Measurements from ENCODE around the gene TEKT3. TPM values are rescaled to one million over a fixed set of nuclear protein-coding genes. Genes with fewer than 3 reads are reported as not detected.

TEKT3 gene
- total and polyA plus RNA-seq, 9 of the 15 experiments (the other 6 are each of a cell fraction or from before 2014, with no cell fraction given): not detected

DNA sequence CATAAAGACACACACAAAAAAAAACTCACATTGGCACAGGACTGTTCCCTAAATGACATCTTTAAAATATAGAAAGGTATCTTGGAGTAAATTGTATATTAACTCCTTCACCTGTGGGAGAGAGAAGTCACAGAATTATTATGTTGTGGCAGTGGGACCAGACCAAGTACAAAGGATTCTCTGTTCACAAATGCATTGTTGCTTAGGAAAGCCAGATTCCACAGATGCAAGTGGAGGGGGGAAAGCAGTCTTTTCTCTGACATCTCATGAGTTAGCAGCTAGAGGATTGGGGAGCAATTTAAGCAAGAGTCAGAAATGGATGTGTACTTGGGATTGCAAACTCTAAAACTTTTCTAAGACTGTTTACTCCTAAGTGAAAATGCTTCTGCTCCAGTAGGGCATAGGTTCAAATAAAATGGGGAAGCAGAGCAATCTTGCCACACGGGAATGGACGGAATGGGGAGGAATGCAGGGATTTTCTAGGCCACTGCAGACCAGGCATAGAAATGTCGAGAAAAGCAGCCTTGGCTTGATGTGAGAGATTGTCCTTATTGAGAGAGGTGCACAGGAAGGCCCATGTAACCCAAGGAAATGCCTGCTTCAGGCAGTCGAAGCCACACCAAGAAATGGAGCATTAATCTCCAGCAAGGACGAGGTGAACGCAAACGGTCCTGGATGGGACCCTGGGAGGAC, 72.2 kb downstream of the TEKT3 start:
- Histone ChIP-seq H3K9ac (ENCODE audit: insufficient read depth in 1 of 2, low read depth in 2 of 2, low read length in 2 of 2) (no peak overlapping the region), H3K9me3 (replicated peaks; ENCODE audit: control insufficient read depth, insufficient read depth, low read depth, low read length) (no peaks in the 10 kb centered on the region), H3K79me2 (ENCODE audit: control insufficient read depth, insufficient read depth, low read length) (no peaks in the 10 kb centered on the region), H3K4me3 (no peak overlapping the region), H3K9me1 (ENCODE audit: control insufficient read depth, insufficient read depth, low read length) (no peaks in the 10 kb centered on the region), H2AFZ (ENCODE audit: low read depth, low read length) (no peak overlapping the region), H3K27ac (ENCODE audit: extremely low read depth, low read depth, low read length) (no peak overlapping the region), H3K27me3 (ENCODE audit: control insufficient read depth in 2 of 2, insufficient read depth in 2 of 2, low read length in 2 of 2) (peaks cover 0 to 24% of the 10 kb centered on the region in 2 experiments; a peak in 2 of 5 replicates), H3K36me3 (ENCODE audit: control insufficient read depth, insufficient read depth, low read length) (no peaks in the 10 kb centered on the region), H3K4me1 (replicated peaks in 1 of 2; ENCODE audit: control insufficient read depth in 2 of 2, insufficient read depth in 2 of 2, low read length in 2 of 2) (peaks cover 0 to 7% of the 10 kb centered on the region in 2 experiments; a peak in 3 of 5 replicates), H4K20me1 (replicated peaks; ENCODE audit: control insufficient read depth, insufficient read depth, low read length) (no peaks in the 10 kb centered on the region), H3K4me2 (ENCODE audit: insufficient read depth, low read length) (no peak overlapping the region)
- TF ChIP-seq, protein P1, sequence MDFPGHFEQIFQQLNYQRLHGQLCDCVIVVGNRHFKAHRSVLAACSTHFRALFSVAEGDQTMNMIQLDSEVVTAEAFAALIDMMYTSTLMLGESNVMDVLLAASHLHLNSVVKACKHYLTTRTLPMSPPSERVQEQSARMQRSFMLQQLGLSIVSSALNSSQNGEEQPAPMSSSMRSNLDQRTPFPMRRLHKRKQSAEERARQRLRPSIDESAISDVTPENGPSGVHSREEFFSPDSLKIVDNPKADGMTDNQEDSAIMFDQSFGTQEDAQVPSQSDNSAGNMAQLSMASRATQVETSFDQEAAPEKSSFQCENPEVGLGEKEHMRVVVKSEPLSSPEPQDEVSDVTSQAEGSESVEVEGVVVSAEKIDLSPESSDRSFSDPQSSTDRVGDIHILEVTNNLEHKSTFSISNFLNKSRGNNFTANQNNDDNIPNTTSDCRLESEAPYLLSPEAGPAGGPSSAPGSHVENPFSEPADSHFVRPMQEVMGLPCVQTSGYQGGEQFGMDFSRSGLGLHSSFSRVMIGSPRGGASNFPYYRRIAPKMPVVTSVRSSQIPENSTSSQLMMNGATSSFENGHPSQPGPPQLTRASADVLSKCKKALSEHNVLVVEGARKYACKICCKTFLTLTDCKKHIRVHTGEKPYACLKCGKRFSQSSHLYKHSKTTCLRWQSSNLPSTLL (IDR thresholded peaks at IDR 0.05): no peak
- TF ChIP-seq, protein P2, sequence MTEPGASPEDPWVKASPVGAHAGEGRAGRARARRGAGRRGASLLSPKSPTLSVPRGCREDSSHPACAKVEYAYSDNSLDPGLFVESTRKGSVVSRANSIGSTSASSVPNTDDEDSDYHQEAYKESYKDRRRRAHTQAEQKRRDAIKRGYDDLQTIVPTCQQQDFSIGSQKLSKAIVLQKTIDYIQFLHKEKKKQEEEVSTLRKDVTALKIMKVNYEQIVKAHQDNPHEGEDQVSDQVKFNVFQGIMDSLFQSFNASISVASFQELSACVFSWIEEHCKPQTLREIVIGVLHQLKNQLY (CRISPR knock-in tag; conservative IDR thresholded peaks at IDR 0.05): no peak
- TF ChIP-seq GATAD2B (IDR thresholded peaks at IDR 0.05; ENCODE audit: borderline replicate concordance) (no peak), MAFG (tag; conservative IDR thresholded peaks at IDR 0.05) (no peak), RFX1 (IDR thresholded peaks at IDR 0.05) (no peak), ESRRB (CRISPR knock-in tag; IDR thresholded peaks at IDR 0.05; ENCODE audit: borderline replicate concordance) (no peak), DNMT1 (IDR thresholded peaks at IDR 0.05) (no peak), KLF6 (CRISPR knock-in tag; IDR thresholded peaks at IDR 0.05; ENCODE audit: borderline replicate concordance) (no peak), NFYB (IDR thresholded peaks at IDR 0.05; ENCODE audit: extremely low read depth, insufficient read length) (no peak)
- TF ChIP-seq, protein P3, sequence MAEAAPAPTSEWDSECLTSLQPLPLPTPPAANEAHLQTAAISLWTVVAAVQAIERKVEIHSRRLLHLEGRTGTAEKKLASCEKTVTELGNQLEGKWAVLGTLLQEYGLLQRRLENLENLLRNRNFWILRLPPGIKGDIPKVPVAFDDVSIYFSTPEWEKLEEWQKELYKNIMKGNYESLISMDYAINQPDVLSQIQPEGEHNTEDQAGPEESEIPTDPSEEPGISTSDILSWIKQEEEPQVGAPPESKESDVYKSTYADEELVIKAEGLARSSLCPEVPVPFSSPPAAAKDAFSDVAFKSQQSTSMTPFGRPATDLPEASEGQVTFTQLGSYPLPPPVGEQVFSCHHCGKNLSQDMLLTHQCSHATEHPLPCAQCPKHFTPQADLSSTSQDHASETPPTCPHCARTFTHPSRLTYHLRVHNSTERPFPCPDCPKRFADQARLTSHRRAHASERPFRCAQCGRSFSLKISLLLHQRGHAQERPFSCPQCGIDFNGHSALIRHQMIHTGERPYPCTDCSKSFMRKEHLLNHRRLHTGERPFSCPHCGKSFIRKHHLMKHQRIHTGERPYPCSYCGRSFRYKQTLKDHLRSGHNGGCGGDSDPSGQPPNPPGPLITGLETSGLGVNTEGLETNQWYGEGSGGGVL (CRISPR knock-in tag; IDR thresholded peaks at IDR 0.05): no peak
- FAIRE-seq (no peak), ATAC-seq (no peak), DNase-seq (ENCODE audit: extremely low read depth in 1 of 4, low spot score in 3 of 4) (no peak)
- ChIA-PET CTCF (ENCODE audit: low intra/inter-chr PET ratio) (no interaction called here), POLR2A (no interaction called here)
- BruUV-seq (replicated peaks): no TSS peak
- 24% methylated on average over 7 of the region's 7 CpGs for WGBS (ENCODE audit: insufficient coverage, low coverage, missing lambda C conversion rate)
- intact Hi-C loops (cut with micrococcal nuclease) (no loop called here), in situ Hi-C loops (cut with MboI) (loop anchor here (25.0 kb wide), 1 partner anchor 693 kb away; no protein-coding TSS in a partner anchor)

Data from K562 (cell line).